ENCODE measurements around the gene PCSK6.

The PCSK6 gene

GRCh38 chr15:101296418-101297405 is 192.8 kb downstream of the PCSK6 start:
- TF ChIP-seq EZH2 (optimal IDR thresholded peaks at IDR 0.05; ENCODE audit: low read depth, low read length) (no peak), EZH2phosphoT487 (IDR thresholded peaks at IDR 0.05; ENCODE audit: low read length) (no peak), CTCF (IDR thresholded peaks at IDR 0.05; ENCODE audit: low read length) (no peak)
- Histone ChIP-seq H3K79me2 (ENCODE audit: low read length) (peaks cover 34% of the 10 kb centered on the region), H3K4me2 (ENCODE audit: low read depth, low read length) (peak overlapping the region; percentile 80), H3K9me3 (replicated peaks; ENCODE audit: insufficient read depth, low read length) (no peaks in the 10 kb centered on the region), H3K27me3 (replicated peaks; ENCODE audit: insufficient read depth, low read length) (no peaks in the 10 kb centered on the region), H3K4me3 (ENCODE audit: low read length) (no peak overlapping the region; the same call in 1 of the 2 replicates), H2AFZ (ENCODE audit: low read length) (peak overlapping the region; percentile 84; the same call in 1 of the 2 replicates), H3F3A (ENCODE audit: insufficient read depth, low read length) (peaks cover 18% of the 10 kb centered on the region), H3K36me3 (replicated peaks; ENCODE audit: insufficient read depth, low read length) (peaks cover 5% of the 10 kb centered on the region; the same call in 1 of the 2 replicates), H3K27ac (ENCODE audit: low read length) (no peak overlapping the region), H3K9ac (ENCODE audit: low read length) (no peak overlapping the region), H3K9me2 (replicated peaks; ENCODE audit: insufficient read depth, low read length) (no peaks in the 10 kb centered on the region), H3K4me1 (ENCODE audit: low read length) (peaks cover 16% of the 10 kb centered on the region), H4K20me1 (ENCODE audit: insufficient read depth, low read length) (peaks cover 19% of the 10 kb centered on the region)
- DNase-seq = no peak

- Histone ChIP-seq H3K27ac (ENCODE audit: low read length) (peak overlapping the region; percentile 86; the same call in 1 of the 2 replicates), H3K36me3 (replicated peaks; ENCODE audit: insufficient read depth, low read length) (peaks cover 12% of the 10 kb centered on the region; the same call in 1 of the 2 replicates), H3K27me3 (replicated peaks; ENCODE audit: insufficient read depth, low read length) (no peaks in the 10 kb centered on the region), H3K9me3 (replicated peaks; ENCODE audit: insufficient read depth, low read length) (no peaks in the 10 kb centered on the region), H3K79me2 (ENCODE audit: low read length) (peaks cover 45% of the 10 kb centered on the region), H3K9me2 (replicated peaks; ENCODE audit: insufficient read depth, low read length) (no peaks in the 10 kb centered on the region), H3K9ac (ENCODE audit: low read length) (peak overlapping the region; percentile 94), H4K20me1 (ENCODE audit: insufficient read depth, low read length) (peaks cover 22% of the 10 kb centered on the region), H2AFZ (ENCODE audit: low read length) (peak overlapping the region; percentile 84), H3K4me3 (ENCODE audit: low read length) (peak overlapping the region; percentile 90), H3K4me2 (ENCODE audit: low read depth, low read length) (peak overlapping the region; percentile 80), H3K4me1 (ENCODE audit: low read length) (peaks cover 16% of the 10 kb centered on the region), H3F3A (ENCODE audit: insufficient read depth, low read length) (peaks cover 18% of the 10 kb centered on the region)
- TF ChIP-seq EZH2phosphoT487 (IDR thresholded peaks at IDR 0.05; ENCODE audit: low read length) = no peak
- no peak for TF ChIP-seq EZH2 (optimal IDR thresholded peaks at IDR 0.05; ENCODE audit: low read depth, low read length)
- no peak for TF ChIP-seq CTCF (IDR thresholded peaks at IDR 0.05; ENCODE audit: low read length)
- DNase-seq = no peak
These were observed 193.8 kb downstream of the PCSK6 start for GRCh38 chr15:101295607-101296161.

GRCh38 chr15:101294731-101295606 is 194.5 kb downstream of the PCSK6 start, which contains the start of gene SNRPA1:
TSS of gene SNRPA1 (minus strand) at chr15:101295248. CDS start at chr15:101295178, 70 bp downstream.
- Histone ChIP-seq H3K9me2 (replicated peaks; ENCODE audit: insufficient read depth, low read length) (no peaks in the 10 kb centered on the region), H3K9ac (ENCODE audit: low read length) (peak within 1 kb of the TSS; percentile 94), H3K79me2 (ENCODE audit: low read length) (peaks cover 52% of the 10 kb centered on the region), H3K4me3 (ENCODE audit: low read length) (peak within 1 kb of the TSS; percentile 90), H3K4me2 (ENCODE audit: low read depth, low read length) (peak within 1 kb of the TSS; percentile 80), H3K27ac (ENCODE audit: low read length) (peak within 1 kb of the TSS; percentile 86), H3K4me1 (ENCODE audit: low read length) (peaks cover 16% of the 10 kb centered on the region), H3K9me3 (replicated peaks; ENCODE audit: insufficient read depth, low read length) (no peaks in the 10 kb centered on the region), H3F3A (ENCODE audit: insufficient read depth, low read length) (peaks cover 18% of the 10 kb centered on the region), H4K20me1 (ENCODE audit: insufficient read depth, low read length) (peaks cover 25% of the 10 kb centered on the region), H3K27me3 (replicated peaks; ENCODE audit: insufficient read depth, low read length) (no peaks in the 10 kb centered on the region), H2AFZ (ENCODE audit: low read length) (peak within 1 kb of the TSS; percentile 84), H3K36me3 (replicated peaks; ENCODE audit: insufficient read depth, low read length) (peaks cover 16% of the 10 kb centered on the region; the same call in 1 of the 2 replicates)
- no peak for TF ChIP-seq CTCF (IDR thresholded peaks at IDR 0.05; ENCODE audit: low read length)
- DNase-seq = peak; percentile 98

All from MM.1S (cell line).